ENCODE measurements around the gene TRIM13.

GRCh38 chr13:50001287-50001686 lies 4.4 kb downstream of the TRIM13 start:
- TF ChIP-seq EZH2 (IDR thresholded peaks at IDR 0.05; ENCODE audit: borderline replicate concordance) (no peak), CTCF (IDR thresholded peaks at IDR 0.05; ENCODE audit: poor library complexity) (no peak), EZH2phosphoT487 (IDR thresholded peaks at IDR 0.05; ENCODE audit: low read depth, severe bottlenecking, unreplicated experiment) (no peak)
